ENCODE measurements around the gene MED13L. TPM values are rescaled to one million over a fixed set of nuclear protein-coding genes. Genes with fewer than 3 reads are reported as not detected.

The MED13L gene
- total and polyA plus RNA-seq, 2 donors (not counting 1 experiment from before 2014, with no cell fraction given): 20.3 to 207 TPM

- no peaks in the 10 kb centered on the region for H3K9me3 Mint-ChIP-seq (ENCODE audit: insufficient read depth)
- intact Hi-C loops (cut with micrococcal nuclease): loop anchor here (2.0 kb wide), 1 partner anchor 15 kb away; no protein-coding TSS in a partner anchor
Measured at GRCh38 chr12:116213885-116214527, 63.5 kb downstream of the MED13L start.

More at GRCh38 chr12:116213885-116214527, 63.5 kb downstream of the MED13L start:
- no peaks in the 10 kb centered on the region for H3K9me3 ChIP-seq (ENCODE audit: control extremely low read depth in 1 of 3, control insufficient read depth in 2 of 3, insufficient read depth in 1 of 3, low read length in 2 of 3)
- H3K27me3 ChIP-seq (replicated peaks in 1 of 4; ENCODE audit: control extremely low read depth in 1 of 4, control insufficient read depth in 3 of 4, insufficient read depth in 4 of 4, low read length in 3 of 4): no peaks in the 10 kb centered on the region
- H3K4me2 ChIP-seq (replicated peaks; ENCODE audit: low read depth, low read length, poor library complexity, severe bottlenecking): no peak overlapping the region
- DNase-seq: no peak
- Mint-ChIP-seq H3K27me3 (no peaks in the 10 kb centered on the region), H3K4me3 (no peak overlapping the region), H3K27ac (no peak overlapping the region), H3K4me1 (peaks cover 78% of the 10 kb centered on the region)
- H3K79me2 ChIP-seq (ENCODE audit: control insufficient read depth, insufficient read depth, low read length): peaks cover 100% of the 10 kb centered on the region
- CTCF ChIA-PET: no interaction called here
- POLR2A ChIA-PET: no interaction called here
- TF ChIP-seq CTCF (IDR thresholded peaks at IDR 0.05) (no peak), EZH2 (IDR thresholded peaks at IDR 0.05; ENCODE audit: borderline replicate concordance, insufficient read depth, low read depth, low read length, poor library complexity, severe bottlenecking) (no peak)
- no peak overlapping the region for H3K4me3 ChIP-seq (ENCODE audit: control extremely low read depth in 1 of 5, extremely low read depth in 1 of 5, insufficient read depth in 1 of 5, low read depth in 2 of 5, low read length in 4 of 5)
- 100% methylated on average over 1 of the region's 4 CpGs for WGBS (ENCODE audit: insufficient coverage)
- H2AFZ ChIP-seq (ENCODE audit: insufficient read depth, low read depth, low read length, poor library complexity, severe bottlenecking): no peak overlapping the region
- ATAC-seq (ENCODE audit: low read depth): no peak
- peaks cover 61% of the 10 kb centered on the region for H4K20me1 ChIP-seq (ENCODE audit: control insufficient read depth, insufficient read depth, low read length, poor library complexity, severe bottlenecking)
- H3K9ac ChIP-seq (ENCODE audit: low read length): no peak overlapping the region
- peaks cover 8 to 43% of the 10 kb centered on the region in 2 donors for H3K4me1 ChIP-seq (ENCODE audit: control insufficient read depth in 2 of 2, insufficient read depth in 2 of 2, low read length in 2 of 2)
- H3K27ac ChIP-seq (ENCODE audit: low read length in 2 of 2): no peak overlapping the region
- no peaks in the 10 kb centered on the region for H3K36me3 ChIP-seq (replicated peaks in 1 of 2; ENCODE audit: control extremely low read depth in 1 of 2, control insufficient read depth in 1 of 2, extremely low read depth in 1 of 2, insufficient read depth in 2 of 2, low read length in 1 of 2)

Measured in B cell (primary cell).